SW480 (cell line): ENCODE measurements around the gene CCPG1.
A peak's percentile ranks its signal among the peaks of the same experiment; 100 is the strongest.
"Not testable (repeated sequence)": the region's sequence is repeated elsewhere in the genome, so short reads cannot be mapped to it uniquely, and the experiment has no call there.

ENCODE experiments used
- DNase-seq: peaks from one replicate; pipeline ENCODE4 v3.0.0-alpha.2; 2016; ENCODE audit warnings: low spot score

CCPG1 gene, protein sequence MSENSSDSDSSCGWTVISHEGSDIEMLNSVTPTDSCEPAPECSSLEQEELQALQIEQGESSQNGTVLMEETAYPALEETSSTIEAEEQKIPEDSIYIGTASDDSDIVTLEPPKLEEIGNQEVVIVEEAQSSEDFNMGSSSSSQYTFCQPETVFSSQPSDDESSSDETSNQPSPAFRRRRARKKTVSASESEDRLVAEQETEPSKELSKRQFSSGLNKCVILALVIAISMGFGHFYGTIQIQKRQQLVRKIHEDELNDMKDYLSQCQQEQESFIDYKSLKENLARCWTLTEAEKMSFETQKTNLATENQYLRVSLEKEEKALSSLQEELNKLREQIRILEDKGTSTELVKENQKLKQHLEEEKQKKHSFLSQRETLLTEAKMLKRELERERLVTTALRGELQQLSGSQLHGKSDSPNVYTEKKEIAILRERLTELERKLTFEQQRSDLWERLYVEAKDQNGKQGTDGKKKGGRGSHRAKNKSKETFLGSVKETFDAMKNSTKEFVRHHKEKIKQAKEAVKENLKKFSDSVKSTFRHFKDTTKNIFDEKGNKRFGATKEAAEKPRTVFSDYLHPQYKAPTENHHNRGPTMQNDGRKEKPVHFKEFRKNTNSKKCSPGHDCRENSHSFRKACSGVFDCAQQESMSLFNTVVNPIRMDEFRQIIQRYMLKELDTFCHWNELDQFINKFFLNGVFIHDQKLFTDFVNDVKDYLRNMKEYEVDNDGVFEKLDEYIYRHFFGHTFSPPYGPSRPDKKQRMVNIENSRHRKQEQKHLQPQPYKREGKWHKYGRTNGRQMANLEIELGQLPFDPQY

DNA sequence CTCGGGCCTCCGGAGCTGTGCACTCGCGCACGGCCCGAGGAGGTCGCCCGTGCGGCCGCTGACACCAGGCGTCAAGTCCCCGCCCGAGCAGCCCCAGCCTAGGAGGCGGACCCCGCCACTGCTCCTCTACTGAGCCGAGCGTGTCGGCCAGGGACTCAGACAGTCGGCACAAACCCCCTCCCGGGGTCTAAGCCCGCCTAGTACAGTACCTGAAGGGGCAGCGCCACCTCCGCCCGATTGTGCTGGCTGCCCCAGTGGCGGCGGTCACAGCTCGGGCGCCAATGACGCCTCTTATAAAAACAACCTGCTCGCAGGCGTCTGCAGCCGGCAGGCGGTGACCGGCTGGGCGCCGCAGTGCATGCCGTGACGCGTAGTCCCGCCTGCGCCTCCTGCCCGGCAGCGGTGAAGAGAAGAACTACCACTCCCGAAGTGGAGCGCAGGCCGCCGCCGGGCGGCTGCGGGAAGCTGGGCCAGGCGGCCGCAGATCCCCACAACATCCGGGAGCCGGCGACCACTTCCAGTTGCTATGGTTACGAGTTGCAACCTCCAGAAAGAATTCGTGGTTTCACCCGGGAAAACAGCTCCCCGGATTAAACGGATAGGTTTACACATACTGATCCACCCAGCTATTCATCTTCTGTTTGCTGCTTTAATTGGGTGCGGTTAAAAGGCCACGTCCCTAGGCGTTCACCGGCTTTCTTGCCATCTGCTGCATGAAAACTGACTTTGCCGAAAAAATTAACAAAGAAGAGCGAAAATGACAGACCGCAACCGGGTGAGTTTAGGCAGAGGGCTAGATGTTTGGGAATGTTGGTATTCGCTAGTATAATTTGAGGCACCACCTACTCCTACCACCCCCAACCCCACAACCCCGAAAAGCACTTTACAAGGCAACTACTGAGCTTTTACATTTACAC lies at the start of gene CCPG1, which contains the start of gene PIERCE2:
TSS of gene CCPG1 (minus strand) at position 348 of the 917 bp plus-strand sequence. CDS start 18,935 bp downstream, outside the sequence.
TSS of gene PIERCE2 (plus strand) at position 484 of the 917 bp plus-strand sequence. CDS start at position 758, 274 bp downstream.
- peak; percentile 91 for DNase-seq

DNA sequence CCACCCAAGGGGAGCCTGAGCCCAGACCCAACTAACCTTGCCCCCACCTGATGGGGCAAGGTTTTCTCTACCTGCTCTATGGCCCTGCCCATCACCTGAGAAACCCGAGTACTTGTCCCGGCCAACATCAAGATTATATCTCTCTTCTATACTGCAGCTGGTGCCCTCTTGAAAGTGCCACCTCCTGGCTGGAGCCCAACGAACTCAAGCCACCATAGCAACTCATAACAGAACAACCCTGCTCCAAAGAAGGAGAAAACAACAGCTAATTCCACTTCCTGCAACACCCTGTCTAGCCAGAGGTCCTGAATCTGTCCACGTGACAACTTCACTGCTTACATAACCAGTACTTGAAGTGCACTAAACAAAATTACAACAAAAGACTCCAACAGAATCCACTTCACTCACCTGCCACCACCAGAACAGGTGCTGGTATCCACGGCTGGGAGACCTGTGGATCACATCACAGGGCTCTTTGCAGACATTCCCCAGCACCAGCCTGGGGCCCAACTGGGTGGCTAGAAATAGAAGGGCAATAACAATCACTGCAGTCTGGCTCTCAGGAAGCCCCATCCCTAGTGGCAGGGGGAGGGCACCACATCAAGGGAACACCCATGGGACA lies 49.4 kb upstream of the CCPG1 start:
- DNase-seq: no peak

DNA sequence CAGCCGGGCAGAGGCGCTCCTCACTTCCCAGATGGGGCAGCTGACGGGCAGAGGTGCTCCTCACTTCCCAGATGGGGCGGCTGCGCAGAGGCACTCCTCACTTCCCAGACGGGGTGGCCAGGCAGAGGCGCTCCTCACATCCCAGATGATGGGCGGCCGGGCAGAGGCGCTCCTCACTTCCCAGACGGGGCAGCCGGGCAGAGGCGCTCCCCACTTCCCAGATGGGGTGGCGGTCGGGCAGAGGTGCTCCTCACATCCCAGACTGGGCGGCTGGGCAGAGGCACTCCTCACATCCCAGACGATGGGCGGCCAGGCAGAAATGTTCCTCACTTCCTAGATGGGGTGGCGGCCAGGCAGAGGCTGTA lies 38.9 kb upstream of the CCPG1 start:
- not testable (repeated sequence) for DNase-seq

DNA sequence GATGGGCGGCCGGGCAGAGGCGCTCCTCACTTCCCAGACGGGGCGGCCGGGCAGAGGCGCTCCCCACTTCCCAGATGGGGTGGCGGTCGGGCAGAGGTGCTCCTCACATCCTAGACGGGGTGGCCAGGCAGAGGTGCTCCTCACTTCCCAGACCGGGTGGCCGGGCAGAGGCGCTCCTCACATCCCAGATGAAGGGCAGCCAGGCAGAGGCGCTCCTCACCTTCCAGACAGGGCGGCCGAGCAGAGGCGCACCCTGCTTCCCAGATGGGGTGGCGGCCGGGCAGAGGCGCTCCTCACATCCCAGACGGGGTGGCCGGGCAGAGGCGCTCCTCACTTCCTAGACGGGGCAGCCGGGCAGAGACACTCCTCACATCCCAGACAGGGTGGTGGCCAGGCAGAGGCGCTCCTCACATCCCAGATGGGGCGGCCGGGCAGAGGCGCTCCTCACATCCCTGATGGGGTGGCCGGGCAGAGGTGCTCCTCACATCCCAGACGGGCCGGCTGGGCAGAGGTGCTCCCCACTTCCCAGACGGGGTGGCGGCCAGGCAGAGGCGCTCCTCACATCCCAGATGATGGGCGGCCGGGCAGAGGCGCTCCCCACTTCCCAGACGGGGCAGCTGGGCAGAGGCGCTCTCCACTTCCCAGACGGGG lies 38.3 kb upstream of the CCPG1 start:
- DNase-seq: not testable (repeated sequence)

DNA sequence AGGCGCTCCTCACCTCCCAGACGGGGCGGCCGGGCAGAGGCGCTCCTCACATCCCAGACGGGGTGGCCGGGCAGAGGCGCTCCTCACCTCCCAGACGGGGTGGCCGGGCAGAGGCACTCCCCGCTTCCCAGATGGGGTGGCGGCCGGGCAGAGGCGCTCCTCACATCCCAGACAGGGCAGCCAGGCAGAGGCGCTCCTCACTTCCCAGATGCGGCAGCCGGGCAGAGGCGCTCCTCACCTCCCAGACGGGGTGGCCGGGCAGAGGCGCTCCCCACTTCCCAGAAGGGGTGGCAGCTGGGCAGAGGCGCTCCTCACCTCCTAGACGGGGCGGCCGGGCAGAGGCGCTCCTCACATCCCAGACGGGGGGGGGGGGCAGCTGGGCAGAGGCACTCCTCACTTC lies 37.8 kb upstream of the CCPG1 start:
- DNase-seq: not testable (repeated sequence)

DNA sequence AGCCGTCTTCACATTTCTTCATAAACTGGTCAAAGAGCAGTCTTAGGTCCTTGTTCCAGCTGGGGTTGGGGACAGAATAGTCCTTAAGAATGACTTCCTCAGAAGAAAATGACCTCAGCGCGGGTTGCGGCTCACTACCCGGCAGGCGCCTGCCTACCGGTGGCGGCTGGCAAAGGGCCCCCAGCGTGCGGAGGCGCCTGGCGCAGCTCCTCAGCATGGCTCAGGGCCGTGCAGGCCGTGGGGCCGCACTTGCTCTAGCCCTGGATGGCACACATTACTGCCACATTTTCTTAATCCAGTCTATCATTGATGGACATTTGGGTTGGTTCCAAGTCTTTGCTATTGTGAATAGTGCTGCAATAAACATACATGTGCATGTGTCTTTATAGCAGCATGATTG lies 35.0 kb upstream of the CCPG1 start:
- DNase-seq: not testable (repeated sequence)

DNA sequence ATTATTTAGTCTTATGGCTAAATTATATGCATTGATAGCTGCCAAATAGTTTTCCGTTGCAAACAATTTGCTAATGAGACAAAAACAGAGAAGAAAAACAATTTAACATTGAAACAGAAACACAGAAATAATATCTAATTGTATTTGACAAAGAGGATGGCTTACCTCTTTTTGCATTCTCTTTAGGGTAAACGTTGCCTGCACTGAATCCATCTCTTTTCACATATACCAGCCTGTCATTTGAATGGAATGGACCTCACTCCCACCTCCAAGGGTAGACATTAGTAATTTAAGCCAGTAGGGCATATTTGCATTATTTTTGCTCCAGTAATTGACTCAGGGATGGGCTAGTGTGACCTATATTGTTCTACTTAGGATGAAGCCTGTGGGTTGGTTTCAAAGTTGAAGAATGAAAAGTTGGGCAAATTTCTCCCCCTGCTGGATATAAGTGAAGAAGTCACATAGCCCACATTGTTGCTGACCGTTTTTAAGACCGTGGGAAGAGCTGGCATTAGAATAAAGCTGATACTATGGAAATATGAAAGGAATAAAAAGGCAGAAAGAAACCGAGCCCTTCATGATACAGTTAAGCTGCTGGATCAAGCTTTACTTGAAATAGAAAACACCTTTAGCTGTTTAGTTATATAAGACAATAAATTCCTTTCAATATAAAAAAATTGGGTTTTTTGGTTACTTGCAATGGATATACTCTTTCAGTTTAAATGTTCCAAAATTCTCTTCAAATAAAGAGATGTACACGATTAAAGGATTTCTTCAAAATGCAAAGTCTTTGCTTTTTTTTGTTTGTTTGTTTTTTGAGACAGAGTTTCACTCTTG lies 27.0 kb upstream of the CCPG1 start:
- DNase-seq: peak; percentile 65

DNA sequence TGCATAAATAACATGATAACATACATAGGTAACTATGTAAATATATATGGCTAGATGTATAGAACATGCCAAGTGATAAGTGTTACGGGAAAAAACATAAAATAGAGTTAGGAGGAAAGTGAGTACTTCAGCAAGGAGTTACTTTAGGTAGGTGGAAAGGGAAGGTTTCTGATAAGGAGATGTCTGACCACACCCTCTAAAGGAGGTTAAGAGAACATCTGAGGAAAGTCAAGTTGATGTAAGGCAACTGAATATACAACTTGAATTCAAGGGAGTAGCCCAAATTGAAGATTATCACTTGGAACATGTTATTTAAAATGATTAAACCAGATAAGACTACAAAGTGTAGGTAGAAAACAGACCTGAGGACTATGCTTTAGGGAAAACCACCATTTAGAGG lies 13.9 kb upstream of the CCPG1 start:
- DNase-seq: no peak

DNA sequence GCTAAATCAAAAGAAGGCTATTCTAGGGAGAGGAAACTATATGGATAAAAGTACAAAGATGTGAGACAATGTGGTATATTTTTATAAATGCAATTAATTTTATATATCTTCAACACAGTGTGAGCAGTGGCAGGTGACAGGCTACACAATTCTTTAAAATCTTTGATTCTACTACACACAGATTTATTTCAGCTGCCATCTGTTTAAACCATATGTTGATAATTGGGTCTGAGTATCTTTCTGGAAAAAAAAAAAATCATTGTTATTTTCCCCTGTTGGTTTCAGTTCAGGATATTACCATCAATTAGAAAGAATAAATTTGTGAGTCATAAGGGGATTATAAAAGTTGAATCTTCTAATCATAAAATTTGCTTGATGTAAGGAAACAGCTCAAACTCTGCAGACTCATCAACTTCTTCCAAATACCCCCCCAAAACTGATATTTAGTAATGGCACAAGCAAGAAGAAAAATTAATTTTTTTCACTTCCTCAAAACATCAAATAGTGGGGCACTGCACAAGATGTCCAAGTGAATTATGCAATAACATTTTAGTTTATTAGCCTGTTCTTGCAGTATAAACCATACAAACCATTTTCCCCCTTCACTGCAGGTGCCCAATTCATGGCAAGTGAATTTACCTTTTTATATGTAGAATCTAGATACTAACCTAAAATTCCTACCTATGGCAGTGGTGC lies 12.2 kb upstream of the CCPG1 start:
- DNase-seq: no peak

DNA sequence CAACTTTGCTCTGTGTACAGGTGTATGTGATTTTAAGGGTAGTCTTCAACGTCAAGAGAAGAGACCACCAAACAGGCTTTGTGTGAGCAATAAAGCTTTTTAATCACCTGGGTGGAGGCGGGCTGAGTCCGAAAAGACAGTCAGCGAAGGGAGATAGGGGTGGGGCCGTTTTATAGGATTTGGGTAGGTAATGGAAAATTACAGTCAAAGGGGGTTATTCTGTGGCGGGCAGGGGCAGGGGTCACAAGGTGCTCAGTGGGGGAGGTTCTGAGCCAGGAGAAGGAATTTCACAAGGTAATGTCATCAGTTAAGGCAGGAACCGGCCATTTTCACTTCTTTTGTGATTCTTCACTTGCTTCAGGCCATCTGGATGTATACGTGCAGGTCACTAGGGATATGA lies 9.5 kb upstream of the CCPG1 start:
- not testable (repeated sequence) for DNase-seq

DNA sequence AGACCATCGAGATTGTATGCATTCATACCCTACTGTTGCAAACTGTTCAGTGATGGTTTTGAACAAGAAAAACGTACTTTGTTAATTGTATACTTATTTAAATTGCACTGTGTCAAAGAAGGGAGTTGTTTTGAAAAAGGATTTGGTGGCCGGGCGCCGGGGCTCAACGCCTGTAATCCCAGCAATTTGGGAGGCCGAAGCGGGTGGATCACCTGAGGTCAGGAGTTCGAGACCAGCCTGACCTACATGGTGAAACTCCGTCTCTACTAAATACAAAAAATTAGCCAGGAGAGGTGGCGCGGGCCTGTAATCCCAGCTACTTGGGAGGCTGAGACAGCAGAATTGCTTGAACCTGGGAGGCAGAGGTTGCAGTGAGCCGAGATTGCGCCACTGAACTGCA lies 817 bp upstream of the CCPG1 start:
- DNase-seq: not testable (repeated sequence)

DNA sequence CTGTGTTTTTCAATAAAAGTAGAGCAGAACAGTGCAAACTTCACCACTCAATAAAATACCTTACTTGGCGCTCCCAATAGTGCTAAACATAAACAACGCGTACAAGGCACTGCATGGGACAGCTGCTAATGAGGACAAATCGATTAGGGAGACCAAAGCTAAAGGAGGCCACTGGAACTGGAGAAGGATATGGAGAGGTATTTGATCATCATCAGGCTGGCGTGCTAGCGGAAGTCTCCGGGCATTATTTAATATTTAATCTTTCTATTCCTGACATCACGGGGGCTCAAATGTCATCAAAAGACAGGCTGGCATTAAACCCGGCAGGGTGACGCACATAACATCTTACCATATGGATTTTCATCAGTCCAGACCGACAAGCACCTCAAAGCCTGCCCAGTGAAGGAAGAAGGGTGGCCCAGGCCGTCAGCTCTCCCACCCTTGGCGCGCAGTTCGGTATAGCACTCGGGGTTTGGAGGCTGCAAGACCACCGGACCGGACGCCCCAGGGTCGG lies 604 bp downstream of the CCPG1 start:
- DNase-seq: peak; percentile 43

DNA sequence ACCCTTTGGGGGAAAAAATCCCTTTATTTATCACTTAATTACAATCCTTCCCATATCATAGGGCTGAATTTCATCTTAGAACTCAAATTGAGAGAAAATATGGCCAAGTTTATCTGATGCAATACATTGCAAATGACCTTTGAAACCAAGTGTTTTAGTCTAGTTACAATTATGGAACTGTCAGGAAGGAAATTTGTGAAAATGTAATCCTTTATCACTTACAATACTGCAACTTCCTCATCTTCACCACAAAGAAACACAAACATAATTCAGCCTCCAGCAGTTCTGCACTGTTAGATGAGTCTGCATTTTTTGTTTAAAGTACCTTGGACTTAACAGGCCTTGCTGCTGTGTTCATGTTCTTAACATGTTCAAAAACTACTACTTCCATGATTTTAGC lies 4.6 kb downstream of the CCPG1 start:
- peak; percentile 17 for DNase-seq

DNA sequence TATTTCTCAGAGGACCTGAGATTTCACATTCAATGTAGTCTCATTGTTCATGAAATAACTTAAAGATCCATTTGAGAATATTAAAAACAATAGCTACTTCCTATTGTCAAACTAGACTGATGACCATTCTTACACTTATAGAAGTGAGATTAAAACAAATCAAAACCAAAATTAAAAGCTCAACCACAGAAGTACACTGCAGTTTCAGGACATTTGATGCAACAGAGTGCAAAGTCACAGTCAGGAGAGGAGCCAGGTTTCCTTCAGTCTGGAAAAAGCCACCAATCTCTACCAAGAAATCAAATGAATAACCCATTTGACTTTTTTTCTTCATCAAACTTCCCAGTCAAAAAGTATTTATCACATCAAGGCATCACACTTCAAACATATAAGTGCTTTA lies 5.5 kb downstream of the CCPG1 start:
- DNase-seq: no peak

DNA sequence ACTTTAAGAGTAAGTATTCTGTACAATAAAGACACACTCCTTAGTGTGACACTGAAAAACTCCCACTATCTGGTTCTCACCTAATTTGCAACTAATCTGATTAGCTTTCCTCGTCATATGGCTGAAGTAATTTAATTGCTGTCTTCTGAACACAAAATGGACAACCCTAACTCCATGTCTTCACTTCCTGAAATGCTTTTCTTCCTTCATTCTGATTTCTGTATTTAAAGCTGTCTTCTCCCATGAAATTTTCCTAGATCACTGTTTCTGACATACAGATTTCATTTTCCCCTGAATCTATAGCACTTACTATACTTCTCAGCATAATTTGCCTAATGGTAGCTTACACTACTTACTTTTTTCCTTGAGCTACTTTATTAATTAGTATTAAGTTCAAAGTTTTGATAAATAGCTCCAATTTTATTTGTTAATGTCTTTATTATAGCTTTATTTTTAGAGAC lies 6.3 kb downstream of the CCPG1 start:
- DNase-seq: no peak

DNA sequence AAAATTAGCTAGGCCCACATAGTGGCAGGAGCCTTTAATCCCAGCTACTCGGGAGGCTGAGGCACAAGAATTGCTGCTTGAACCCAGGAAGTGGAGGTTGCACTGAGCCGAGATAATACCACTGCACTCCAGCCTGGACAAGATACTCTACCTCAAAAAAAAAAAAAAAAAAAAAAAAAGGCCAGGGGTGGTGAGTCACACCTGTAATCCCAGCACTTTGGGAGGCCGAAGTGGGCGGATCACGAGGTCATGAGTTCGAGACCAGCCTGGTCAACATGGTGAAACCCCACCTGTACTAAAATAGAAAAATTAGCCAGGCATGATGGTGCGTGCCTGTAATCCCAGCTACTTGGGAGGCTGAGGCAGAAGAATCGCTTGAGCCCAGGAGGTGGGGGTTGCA lies 8.1 kb downstream of the CCPG1 start:
- DNase-seq: not testable (repeated sequence)

DNA sequence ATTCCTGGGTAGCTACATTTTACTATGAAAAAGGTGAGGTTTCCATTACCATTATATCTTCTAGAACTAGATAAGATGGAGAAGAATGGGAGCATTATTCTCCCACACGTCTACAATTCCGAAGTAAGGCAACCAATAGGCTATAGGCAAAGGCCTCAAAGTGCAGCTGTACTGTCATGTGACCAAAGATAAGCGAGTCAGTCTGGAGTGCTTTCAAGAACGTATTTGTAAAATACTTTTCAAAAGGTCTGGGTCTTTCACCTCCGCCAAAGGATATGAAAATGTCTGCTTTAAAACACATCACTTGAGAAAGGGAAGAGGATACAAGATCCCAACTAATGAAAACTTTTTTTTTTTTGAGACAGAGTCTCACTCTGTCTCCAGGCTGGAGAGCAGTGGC lies 9.9 kb downstream of the CCPG1 start:
- no peak for DNase-seq

DNA sequence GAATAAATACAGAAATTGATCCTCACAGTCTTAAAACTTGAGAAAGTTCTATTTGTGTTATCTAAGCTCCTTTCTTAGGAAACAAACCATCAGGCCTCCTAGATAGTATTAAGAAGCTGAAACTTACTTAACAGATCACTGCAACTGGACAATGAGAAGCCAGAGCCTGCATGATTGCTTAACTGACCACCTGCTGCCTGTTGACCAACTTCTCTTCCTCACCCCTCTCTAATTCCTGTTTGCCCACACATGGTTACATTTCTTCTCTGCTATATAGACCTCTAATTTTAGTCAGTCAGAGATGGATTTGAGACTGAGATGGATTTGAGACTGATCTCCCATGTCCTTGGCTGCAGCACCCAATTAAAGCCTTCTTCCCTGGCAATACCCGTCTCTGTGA lies 13.5 kb downstream of the CCPG1 start:
- no peak for DNase-seq

DNA sequence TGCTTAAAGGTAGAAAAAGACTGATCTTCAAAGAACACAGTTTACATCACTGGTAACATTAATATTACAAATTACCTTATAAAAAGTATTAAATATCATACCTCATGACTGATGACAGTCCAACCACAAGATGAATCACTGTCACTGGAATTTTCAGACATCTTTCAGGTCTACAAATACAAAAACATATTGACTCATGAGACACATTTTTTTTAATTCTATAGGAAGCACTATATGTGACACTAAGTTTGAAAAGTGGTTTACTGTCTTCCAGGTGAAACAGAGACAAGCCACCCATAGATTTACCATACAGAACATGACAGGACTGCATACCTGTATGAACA lies 18.9 kb downstream of the CCPG1 start:
- peak; percentile 29 for DNase-seq
